AG09319 (cell line): Measurements from ENCODE around the gene OR10T2.
"Not testable (repeated sequence)": the region's sequence is repeated elsewhere in the genome, so short reads cannot be mapped to it uniquely, and the experiment has no call there.

Source experiments
- DNase-seq: peaks from one replicate; pipeline ENCODE4 v3.0.0-alpha.2; 2010; ENCODE audit warnings: low read depth; ENCODE audit errors: extremely low read depth
- CTCF ChIP-seq: IDR thresholded peaks from 2 replicates; pipeline ENCODE4 v1.5.1; 2011; ENCODE audit warnings: low read depth, mild to moderate bottlenecking, inconsistent platforms, low read length, moderate library complexity

The OR10T2 gene

GRCh38 chr1:158374860-158375259, 24.4 kb downstream of the OR10T2 start:
- DNase-seq: no peak
- no peak for TF ChIP-seq CTCF

GRCh38 chr1:158374101-158374500, 25.2 kb downstream of the OR10T2 start:
- DNase-seq: not testable (repeated sequence)

GRCh38 chr1:158371188-158371953, 27.9 kb downstream of the OR10T2 start:
- no peak for DNase-seq
- TF ChIP-seq CTCF: no peak

- DNase-seq: no peak
- no peak for TF ChIP-seq CTCF
Observed at GRCh38 chr1:158366783-158367182, 32.5 kb downstream of the OR10T2 start.

GRCh38 chr1:158362941-158363340, 36.3 kb downstream of the OR10T2 start:
- TF ChIP-seq CTCF: no peak
- DNase-seq: no peak

- TF ChIP-seq CTCF: no peak
- no peak for DNase-seq
Observed at GRCh38 chr1:158362482-158362881, 36.8 kb downstream of the OR10T2 start.

GRCh38 chr1:158357441-158357840, 41.8 kb downstream of the OR10T2 start:
- no peak for TF ChIP-seq CTCF
- no peak for DNase-seq

- no peak for TF ChIP-seq CTCF
- DNase-seq: no peak
Observed at GRCh38 chr1:158356616-158357015, 42.6 kb downstream of the OR10T2 start.
